Measurements from ENCODE around the gene WNT1. TPM values are rescaled to one million over a fixed set of nuclear protein-coding genes. Genes with fewer than 3 reads are reported as not detected.

The WNT1 gene
- total RNA-seq, 2 donors from 2014 or later, result not detected

GRCh38 chr12:49024543-49024942, 46.4 kb downstream of the WNT1 start:
- no peaks in the 10 kb centered on the region for H3K27me3 Mint-ChIP-seq (ENCODE audit: insufficient read depth)
- Histone ChIP-seq H3K9me3 (ENCODE audit: control insufficient read depth, low read length) (no peaks in the 10 kb centered on the region), H3K36me3 (ENCODE audit: control insufficient read depth, insufficient read depth, low read length) (peaks cover 75% of the 10 kb centered on the region), H3K27me3 (ENCODE audit: control insufficient read depth, insufficient read depth, low read length, poor library complexity, severe bottlenecking) (no peaks in the 10 kb centered on the region), H3K27ac (ENCODE audit: low read depth, low read length) (no peak overlapping the region), H3K4me3 (ENCODE audit: low read length) (no peak overlapping the region), H3K9ac (ENCODE audit: extremely low read depth, low read length, poor library complexity, severe bottlenecking) (no peak overlapping the region), H3K4me1 (ENCODE audit: control insufficient read depth, insufficient read depth, low read length) (no peaks in the 10 kb centered on the region)
- DNase-seq, result no peak
- peaks cover 74% of the 10 kb centered on the region for H3K36me3 Mint-ChIP-seq (ENCODE audit: low read depth)
- H3K4me3 Mint-ChIP-seq, result no peak overlapping the region
- no peaks in the 10 kb centered on the region for H3K9me3 Mint-ChIP-seq
- TF ChIP-seq CTCF (conservative IDR thresholded peaks at IDR 0.05), result no peak
- no peak overlapping the region for H3K27ac Mint-ChIP-seq
- 90 to 97% methylated on average over 6 to 12 of the region's 12 CpGs for WGBS, 2 experiments (ENCODE audit: insufficient coverage in 1 of 2, insufficient read length in 1 of 2)
- H3K4me1 Mint-ChIP-seq, result peaks cover 4% of the 10 kb centered on the region

GRCh38 chr12:49025463-49025862, 47.3 kb downstream of the WNT1 start:
- WGBS, 2 experiments (ENCODE audit: insufficient coverage in 1 of 2, insufficient read length in 1 of 2), result 96 to 100% methylated on average over 2 to 4 of the region's 4 CpGs
- no peak overlapping the region for H3K27ac ChIP-seq (ENCODE audit: low read depth, low read length)
- no peak overlapping the region for H3K9ac ChIP-seq (ENCODE audit: extremely low read depth, low read length, poor library complexity, severe bottlenecking)
- H3K4me1 ChIP-seq (ENCODE audit: control insufficient read depth, insufficient read depth, low read length), result no peaks in the 10 kb centered on the region
- no peaks in the 10 kb centered on the region for H3K9me3 Mint-ChIP-seq
- H3K4me3 ChIP-seq (ENCODE audit: low read length), result no peak overlapping the region
- H3K27me3 ChIP-seq (ENCODE audit: control insufficient read depth, insufficient read depth, low read length, poor library complexity, severe bottlenecking), result no peaks in the 10 kb centered on the region
- no peak for TF ChIP-seq CTCF (conservative IDR thresholded peaks at IDR 0.05)
- no peak overlapping the region for H3K27ac Mint-ChIP-seq
- DNase-seq, result no peak
- H3K9me3 ChIP-seq (ENCODE audit: control insufficient read depth, low read length), result no peaks in the 10 kb centered on the region
- no peak overlapping the region for H3K4me3 Mint-ChIP-seq
- peaks cover 82% of the 10 kb centered on the region for H3K36me3 Mint-ChIP-seq (ENCODE audit: low read depth)
- H3K36me3 ChIP-seq (ENCODE audit: control insufficient read depth, insufficient read depth, low read length), result peaks cover 82% of the 10 kb centered on the region
- H3K4me1 Mint-ChIP-seq, result no peaks in the 10 kb centered on the region
- no peaks in the 10 kb centered on the region for H3K27me3 Mint-ChIP-seq (ENCODE audit: insufficient read depth)

DNA sequence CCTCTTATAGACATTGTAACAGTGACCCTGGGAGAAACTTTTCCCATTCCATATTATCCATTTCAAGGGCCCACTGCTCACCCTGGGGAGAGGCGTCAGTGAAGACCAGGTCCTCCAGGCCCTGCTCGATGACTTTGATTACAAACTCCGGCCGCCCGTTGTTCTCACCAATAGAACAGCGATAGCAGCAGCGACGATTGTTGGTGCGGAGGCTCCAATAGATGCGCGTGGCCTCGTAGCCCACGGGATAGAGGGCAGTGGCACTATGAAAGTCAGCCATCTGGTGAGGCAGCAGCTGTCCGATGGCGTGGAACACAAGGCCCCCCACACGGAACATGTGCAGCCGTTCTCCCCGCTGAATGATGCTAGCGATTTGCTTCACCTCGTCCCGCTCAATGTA, 48.0 kb downstream of the WNT1 start:
- peaks cover 89% of the 10 kb centered on the region for H3K36me3 ChIP-seq (ENCODE audit: control insufficient read depth, insufficient read depth, low read length)
- TF ChIP-seq CTCF (conservative IDR thresholded peaks at IDR 0.05), result no peak
- no peak for DNase-seq

More for the DNA sequence above, 48.0 kb downstream of the WNT1 start:
- WGBS, 2 experiments (ENCODE audit: insufficient coverage in 1 of 2, insufficient read length in 1 of 2), result 95 to 96% methylated on average over 21 of the region's 21 CpGs
- no peaks in the 10 kb centered on the region for H3K27me3 ChIP-seq (ENCODE audit: control insufficient read depth, insufficient read depth, low read length, poor library complexity, severe bottlenecking)
- H3K27ac ChIP-seq (ENCODE audit: low read depth, low read length), result no peak overlapping the region
- Mint-ChIP-seq H3K36me3 (ENCODE audit: low read depth) (peaks cover 81% of the 10 kb centered on the region), H3K4me3 (no peak overlapping the region), H3K27ac (no peak overlapping the region), H3K4me1 (no peaks in the 10 kb centered on the region), H3K9me3 (no peaks in the 10 kb centered on the region), H3K27me3 (ENCODE audit: insufficient read depth) (no peaks in the 10 kb centered on the region)
- H3K9ac ChIP-seq (ENCODE audit: extremely low read depth, low read length, poor library complexity, severe bottlenecking), result no peak overlapping the region
- no peaks in the 10 kb centered on the region for H3K4me1 ChIP-seq (ENCODE audit: control insufficient read depth, insufficient read depth, low read length)
- H3K4me3 ChIP-seq (ENCODE audit: low read length), result no peak overlapping the region
- H3K9me3 ChIP-seq (ENCODE audit: control insufficient read depth, low read length), result no peaks in the 10 kb centered on the region

All from endodermal cell (in vitro differentiated cells).